ENCODE measurements around the gene MID2.

GRCh38 chrX:107777536-107777832 is 48.2 kb upstream of the MID2 start, which contains the start of gene NCBP2L:
- TF ChIP-seq CTCF (IDR thresholded peaks at IDR 0.05) (no peak), POLR2A (IDR thresholded peaks at IDR 0.05) (no peak)

Data from thyroid gland (tissue), 4 donors.